ENCODE measurements around the gene STIM2.
A peak's percentile ranks its signal among the peaks of the same experiment; 100 is the strongest.

STIM2 gene

GRCh38 chr4:27010334-27010940 is 149.8 kb downstream of the STIM2 start:
- Histone ChIP-seq H3K36me3 (ENCODE audit: control insufficient read depth in 5 of 5, insufficient read depth in 5 of 5, low read length in 5 of 5) (peaks cover 0 to 4% (median 2%) of the 10 kb centered on the region in 5 donors), H3K9me3 (ENCODE audit: control insufficient read depth in 5 of 5, low read length in 5 of 5) (no peaks in the 10 kb centered on the region), H3K27ac (ENCODE audit: low read depth, low read length) (peak overlapping the region; percentile 85), H3K4me1 (ENCODE audit: control insufficient read depth in 5 of 5, insufficient read depth in 5 of 5, low read length in 5 of 5) (peaks cover 0 to 13% (median 10%) of the 10 kb centered on the region in 5 donors), H3K27me3 (ENCODE audit: control insufficient read depth in 5 of 5, insufficient read depth in 4 of 5, low read length in 5 of 5) (no peaks in the 10 kb centered on the region), H3K4me3 (ENCODE audit: low read depth in 1 of 5, low read length in 5 of 5) (no peak overlapping the region), H3K9ac (ENCODE audit: low read length in 5 of 5) (peak overlapping the region in 1 of 5 donors; percentile 2)

GRCh38 chr4:27011401-27011800 is 150.8 kb downstream of the STIM2 start:
- Histone ChIP-seq H3K9ac (ENCODE audit: low read length in 5 of 5) (no peak overlapping the region), H3K27ac (ENCODE audit: low read depth, low read length) (no peak overlapping the region), H3K9me3 (ENCODE audit: control insufficient read depth in 5 of 5, low read length in 5 of 5) (no peaks in the 10 kb centered on the region), H3K4me1 (ENCODE audit: control insufficient read depth in 5 of 5, insufficient read depth in 5 of 5, low read length in 5 of 5) (peaks cover 0 to 13% (median 10%) of the 10 kb centered on the region in 5 donors), H3K4me3 (ENCODE audit: low read depth in 1 of 5, low read length in 5 of 5) (no peak overlapping the region), H3K27me3 (ENCODE audit: control insufficient read depth in 5 of 5, insufficient read depth in 4 of 5, low read length in 5 of 5) (no peaks in the 10 kb centered on the region), H3K36me3 (ENCODE audit: control insufficient read depth in 5 of 5, insufficient read depth in 5 of 5, low read length in 5 of 5) (peaks cover 0 to 4% (median 2%) of the 10 kb centered on the region in 5 donors)

- H3K9me3 ChIP-seq (ENCODE audit: control insufficient read depth in 5 of 5, low read length in 5 of 5) = no peaks in the 10 kb centered on the region
- peaks cover 4 to 9% (median 6%) of the 10 kb centered on the region in 5 donors for H3K36me3 ChIP-seq (ENCODE audit: control insufficient read depth in 5 of 5, insufficient read depth in 5 of 5, low read length in 5 of 5)
- no peaks in the 10 kb centered on the region for H3K27me3 ChIP-seq (ENCODE audit: control insufficient read depth in 5 of 5, insufficient read depth in 4 of 5, low read length in 5 of 5)
- H3K4me3 ChIP-seq (ENCODE audit: low read depth in 1 of 5, low read length in 5 of 5) = no peak overlapping the region
- H3K27ac ChIP-seq (ENCODE audit: low read depth, low read length) = no peak overlapping the region
- no peak overlapping the region for H3K9ac ChIP-seq (ENCODE audit: low read length in 5 of 5)
- H3K4me1 ChIP-seq (ENCODE audit: control insufficient read depth in 5 of 5, insufficient read depth in 5 of 5, low read length in 5 of 5) = peaks cover 0 to 12% (median 7%) of the 10 kb centered on the region in 5 donors
These were observed 152.4 kb downstream of the STIM2 start for GRCh38 chr4:27013012-27013411.

GRCh38 chr4:27016551-27016950 is 155.9 kb downstream of the STIM2 start:
- H3K4me3 ChIP-seq (ENCODE audit: low read depth in 1 of 5, low read length in 5 of 5) = no peak overlapping the region
- H3K27me3 ChIP-seq (ENCODE audit: control insufficient read depth in 5 of 5, insufficient read depth in 4 of 5, low read length in 5 of 5) = no peaks in the 10 kb centered on the region
- no peaks in the 10 kb centered on the region for H3K4me1 ChIP-seq (ENCODE audit: control insufficient read depth in 5 of 5, insufficient read depth in 5 of 5, low read length in 5 of 5)
- no peaks in the 10 kb centered on the region for H3K9me3 ChIP-seq (ENCODE audit: control insufficient read depth in 5 of 5, low read length in 5 of 5)
- peaks cover 12 to 35% (median 20%) of the 10 kb centered on the region in 5 donors for H3K36me3 ChIP-seq (ENCODE audit: control insufficient read depth in 5 of 5, insufficient read depth in 5 of 5, low read length in 5 of 5)
- no peak overlapping the region for H3K9ac ChIP-seq (ENCODE audit: low read length in 5 of 5)
- H3K27ac ChIP-seq (ENCODE audit: low read depth, low read length) = no peak overlapping the region

- H3K9ac ChIP-seq (ENCODE audit: low read length in 5 of 5) = no peak overlapping the region
- no peaks in the 10 kb centered on the region for H3K27me3 ChIP-seq (ENCODE audit: control insufficient read depth in 5 of 5, insufficient read depth in 4 of 5, low read length in 5 of 5)
- H3K36me3 ChIP-seq (ENCODE audit: control insufficient read depth in 5 of 5, insufficient read depth in 5 of 5, low read length in 5 of 5) = peaks cover 12 to 38% (median 20%) of the 10 kb centered on the region in 5 donors
- no peaks in the 10 kb centered on the region for H3K9me3 ChIP-seq (ENCODE audit: control insufficient read depth in 5 of 5, low read length in 5 of 5)
- no peaks in the 10 kb centered on the region for H3K4me1 ChIP-seq (ENCODE audit: control insufficient read depth in 5 of 5, insufficient read depth in 5 of 5, low read length in 5 of 5)
- no peak overlapping the region for H3K4me3 ChIP-seq (ENCODE audit: low read depth in 1 of 5, low read length in 5 of 5)
- H3K27ac ChIP-seq (ENCODE audit: low read depth, low read length) = no peak overlapping the region
These were observed 157.0 kb downstream of the STIM2 start for GRCh38 chr4:27017623-27018022.

- Histone ChIP-seq H3K27me3 (ENCODE audit: control insufficient read depth in 5 of 5, insufficient read depth in 4 of 5, low read length in 5 of 5) (no peaks in the 10 kb centered on the region), H3K4me1 (ENCODE audit: control insufficient read depth in 5 of 5, insufficient read depth in 5 of 5, low read length in 5 of 5) (no peaks in the 10 kb centered on the region), H3K27ac (ENCODE audit: low read depth, low read length) (no peak overlapping the region), H3K36me3 (ENCODE audit: control insufficient read depth in 5 of 5, insufficient read depth in 5 of 5, low read length in 5 of 5) (peaks cover 12 to 42% (median 21%) of the 10 kb centered on the region in 5 donors), H3K9me3 (ENCODE audit: control insufficient read depth in 5 of 5, low read length in 5 of 5) (no peaks in the 10 kb centered on the region), H3K4me3 (ENCODE audit: low read depth in 1 of 5, low read length in 5 of 5) (no peak overlapping the region), H3K9ac (ENCODE audit: low read length in 5 of 5) (no peak overlapping the region)
These were observed 157.4 kb downstream of the STIM2 start for GRCh38 chr4:27018076-27018475.

GRCh38 chr4:27018910-27019309 is 158.3 kb downstream of the STIM2 start:
- Histone ChIP-seq H3K27ac (ENCODE audit: low read depth, low read length) (no peak overlapping the region), H3K4me3 (ENCODE audit: low read depth in 1 of 5, low read length in 5 of 5) (no peak overlapping the region), H3K9me3 (ENCODE audit: control insufficient read depth in 5 of 5, low read length in 5 of 5) (no peaks in the 10 kb centered on the region)

GRCh38 chr4:27019766-27020165 is 159.1 kb downstream of the STIM2 start:
- no peak overlapping the region for H3K4me3 ChIP-seq (ENCODE audit: low read depth in 1 of 5, low read length in 5 of 5)
- no peaks in the 10 kb centered on the region for H3K9me3 ChIP-seq (ENCODE audit: control insufficient read depth in 5 of 5, low read length in 5 of 5)
- no peaks in the 10 kb centered on the region for H3K27me3 ChIP-seq (ENCODE audit: control insufficient read depth in 5 of 5, insufficient read depth in 4 of 5, low read length in 5 of 5)
- no peak overlapping the region for H3K9ac ChIP-seq (ENCODE audit: low read length in 5 of 5)
- H3K27ac ChIP-seq (ENCODE audit: low read depth, low read length) = no peak overlapping the region
- H3K36me3 ChIP-seq (ENCODE audit: control insufficient read depth in 5 of 5, insufficient read depth in 5 of 5, low read length in 5 of 5) = peaks cover 12 to 47% (median 21%) of the 10 kb centered on the region in 5 donors
- H3K4me1 ChIP-seq (ENCODE audit: control insufficient read depth in 5 of 5, insufficient read depth in 5 of 5, low read length in 5 of 5) = no peaks in the 10 kb centered on the region

More at GRCh38 chr4:27018910-27019309, 158.3 kb downstream of the STIM2 start:
- peaks cover 12 to 47% (median 21%) of the 10 kb centered on the region in 5 donors for H3K36me3 ChIP-seq (ENCODE audit: control insufficient read depth in 5 of 5, insufficient read depth in 5 of 5, low read length in 5 of 5)
- H3K9ac ChIP-seq (ENCODE audit: low read length in 5 of 5) = no peak overlapping the region
- H3K27me3 ChIP-seq (ENCODE audit: control insufficient read depth in 5 of 5, insufficient read depth in 4 of 5, low read length in 5 of 5) = no peaks in the 10 kb centered on the region
- no peaks in the 10 kb centered on the region for H3K4me1 ChIP-seq (ENCODE audit: control insufficient read depth in 5 of 5, insufficient read depth in 5 of 5, low read length in 5 of 5)

GRCh38 chr4:27020203-27020602 is 159.6 kb downstream of the STIM2 start:
- Histone ChIP-seq H3K27me3 (ENCODE audit: control insufficient read depth in 5 of 5, insufficient read depth in 4 of 5, low read length in 5 of 5) (no peaks in the 10 kb centered on the region), H3K9ac (ENCODE audit: low read length in 5 of 5) (no peak overlapping the region), H3K27ac (ENCODE audit: low read depth, low read length) (no peak overlapping the region), H3K4me3 (ENCODE audit: low read depth in 1 of 5, low read length in 5 of 5) (no peak overlapping the region), H3K9me3 (ENCODE audit: control insufficient read depth in 5 of 5, low read length in 5 of 5) (no peaks in the 10 kb centered on the region), H3K4me1 (ENCODE audit: control insufficient read depth in 5 of 5, insufficient read depth in 5 of 5, low read length in 5 of 5) (no peaks in the 10 kb centered on the region), H3K36me3 (ENCODE audit: control insufficient read depth in 5 of 5, insufficient read depth in 5 of 5, low read length in 5 of 5) (peaks cover 12 to 47% (median 21%) of the 10 kb centered on the region in 5 donors)

GRCh38 chr4:27020603-27021002 is 160.0 kb downstream of the STIM2 start:
- Histone ChIP-seq H3K9me3 (ENCODE audit: control insufficient read depth in 5 of 5, low read length in 5 of 5) (no peaks in the 10 kb centered on the region), H3K4me1 (ENCODE audit: control insufficient read depth in 5 of 5, insufficient read depth in 5 of 5, low read length in 5 of 5) (no peaks in the 10 kb centered on the region), H3K9ac (ENCODE audit: low read length in 5 of 5) (no peak overlapping the region), H3K36me3 (ENCODE audit: control insufficient read depth in 5 of 5, insufficient read depth in 5 of 5, low read length in 5 of 5) (peaks cover 12 to 47% (median 21%) of the 10 kb centered on the region in 5 donors), H3K27ac (ENCODE audit: low read depth, low read length) (no peak overlapping the region), H3K4me3 (ENCODE audit: low read depth in 1 of 5, low read length in 5 of 5) (no peak overlapping the region), H3K27me3 (ENCODE audit: control insufficient read depth in 5 of 5, insufficient read depth in 4 of 5, low read length in 5 of 5) (no peaks in the 10 kb centered on the region)

All from subcutaneous abdominal adipose tissue (tissue), 5 donors.